SH-SY5Y (cell line): Measurements from ENCODE around the gene RAB9A.

Experiments used
- GATA2 ChIP-seq: IDR thresholded peaks from 2 replicates; pipeline ENCODE4 v1.6.1; 2011; ENCODE audit warnings: mild to moderate bottlenecking, low read depth, low read length
- GATA3 ChIP-seq: IDR thresholded peaks from 2 replicates; pipeline ENCODE4 v1.6.1; 2011; ENCODE audit warnings: low read depth, mild to moderate bottlenecking, low read length, moderate library complexity

RAB9A gene

GRCh38 chrX:13662355-13662791, 26.6 kb upstream of the RAB9A start:
- TF ChIP-seq GATA2 (no peak), GATA3 (no peak)

- TF ChIP-seq GATA3, result no peak
- TF ChIP-seq GATA2, result no peak
Observed at GRCh38 chrX:13664020-13664419, 24.9 kb upstream of the RAB9A start.

GRCh38 chrX:13666836-13667235, 22.1 kb upstream of the RAB9A start:
- TF ChIP-seq GATA2, result no peak
- TF ChIP-seq GATA3, result no peak

- TF ChIP-seq GATA2, result no peak
- TF ChIP-seq GATA3, result no peak
Observed at GRCh38 chrX:13667919-13668318, 21.0 kb upstream of the RAB9A start.

- TF ChIP-seq GATA2, result no peak
- TF ChIP-seq GATA3, result no peak
Observed at GRCh38 chrX:13669246-13669737, 19.6 kb upstream of the RAB9A start.

- no peak for TF ChIP-seq GATA3
- no peak for TF ChIP-seq GATA2
Observed at GRCh38 chrX:13670197-13670596, 18.7 kb upstream of the RAB9A start.

- no peak for TF ChIP-seq GATA2
Observed at GRCh38 chrX:13673016-13673415, 15.9 kb upstream of the RAB9A start.

GRCh38 chrX:13676885-13677284, 12.0 kb upstream of the RAB9A start:
- TF ChIP-seq GATA3 (no peak), GATA2 (no peak)

- TF ChIP-seq GATA3 (no peak), GATA2 (no peak)
Observed at GRCh38 chrX:13681595-13681994, 7.3 kb upstream of the RAB9A start.

- TF ChIP-seq GATA3 (no peak), GATA2 (no peak)
Observed at GRCh38 chrX:13684361-13684760, 4.6 kb upstream of the RAB9A start.

GRCh38 chrX:13685126-13685763, 3.7 kb upstream of the RAB9A start:
- TF ChIP-seq GATA3 (no peak), GATA2 (no peak)

- no peak for TF ChIP-seq GATA3
- TF ChIP-seq GATA2, result no peak
Observed at GRCh38 chrX:13687203-13687602, 1.7 kb upstream of the RAB9A start.

- no peak for TF ChIP-seq GATA3
- no peak for TF ChIP-seq GATA2
Observed at GRCh38 chrX:13688384-13688957, 457 bp upstream of the RAB9A start.

- TF ChIP-seq GATA2 (no peak), GATA3 (no peak)
Observed at GRCh38 chrX:13689741-13690211, 848 bp downstream of the RAB9A start.

- no peak for TF ChIP-seq GATA2
- TF ChIP-seq GATA3, result no peak
Observed at GRCh38 chrX:13690836-13691235, 1.9 kb downstream of the RAB9A start.
